ENCODE data around the gene GBF1.
"Not testable (repeated sequence)": the region's sequence is repeated elsewhere in the genome, so short reads cannot be mapped to it uniquely, and the experiment has no call there.

Gene GBF1

DNA sequence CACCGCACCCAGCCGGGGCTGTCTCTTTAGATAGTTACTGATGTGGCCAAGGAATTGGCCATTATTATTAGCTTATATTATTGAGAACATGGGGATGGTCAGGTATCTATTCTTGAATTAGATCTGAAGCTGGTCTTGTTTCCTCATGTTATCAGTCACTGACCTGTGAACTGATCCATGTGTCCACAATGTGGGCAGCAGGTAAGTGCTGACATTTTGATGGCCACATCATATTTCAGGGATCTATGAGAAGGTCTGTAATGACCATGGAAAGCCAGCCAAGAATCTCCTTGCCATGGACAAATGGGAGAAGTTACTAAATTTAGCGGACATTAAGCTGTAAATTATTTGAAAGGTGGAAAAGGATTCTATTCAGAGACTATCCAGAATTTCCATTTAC lies 61.4 kb downstream of the GBF1 start:
- CTCF ChIA-PET = interaction anchor here (0.7 to 1.2 kb wide), 5 partner anchors 20 to 75 kb away, joined by 3 to 4 read pairs (median 3); no protein-coding TSS in a partner anchor
- H3K27me3 ChIP-seq (replicated peaks in 2 of 5; ENCODE audit: control insufficient read depth in 4 of 5, insufficient read depth in 5 of 5, low read length in 4 of 5) = no peaks in the 10 kb centered on the region
- H3K4me3 ChIP-seq (ENCODE audit: control insufficient read depth in 1 of 7, extremely low read depth in 1 of 7, insufficient read depth in 4 of 7, low read depth in 2 of 7, low read length in 6 of 7) = no peak overlapping the region
- no peaks in the 10 kb centered on the region for H3K9me3 ChIP-seq (ENCODE audit: control extremely low read depth in 1 of 5, control insufficient read depth in 4 of 5, insufficient read depth in 2 of 5, low read depth in 1 of 5, low read length in 4 of 5)
- DNase-seq = no peak
- H3K27ac ChIP-seq (ENCODE audit: insufficient read depth in 1 of 2, low read depth in 1 of 2, low read length in 2 of 2, poor library complexity in 1 of 2, severe bottlenecking in 2 of 2) = no peak overlapping the region
- H3K36me3 ChIP-seq (ENCODE audit: control insufficient read depth in 4 of 4, insufficient read depth in 4 of 4, low read length in 3 of 4) = peaks cover 0 to 5% (median 2%) of the 10 kb centered on the region in 4 experiments
- WGBS (ENCODE audit: insufficient coverage) = no CpG with 5 or more reads among the region's 3 CpGs
- POLR2A ChIA-PET = no interaction called here
- peaks cover 3 to 18% (median 7%) of the 10 kb centered on the region in 4 experiments for H3K4me1 ChIP-seq (ENCODE audit: control extremely low read depth in 1 of 4, control insufficient read depth in 4 of 4, insufficient read depth in 4 of 4, low read length in 3 of 4)

DNA sequence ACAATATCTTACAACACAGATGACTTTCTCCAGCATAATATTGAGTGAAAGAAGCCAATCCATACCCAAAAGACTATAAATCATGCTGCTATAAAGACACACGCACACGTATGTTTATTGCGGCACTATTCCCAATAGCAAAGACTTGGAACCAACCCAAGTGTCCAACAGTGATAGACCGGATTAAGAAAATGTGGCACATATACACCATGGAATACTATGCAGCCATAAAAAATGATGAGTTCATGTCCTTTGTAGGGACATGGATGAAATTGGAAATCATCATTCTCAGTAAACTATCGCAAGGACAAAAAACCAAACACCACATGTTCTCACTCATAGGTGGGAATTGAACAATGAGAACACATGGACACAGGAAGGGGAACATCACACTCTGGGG lies 63.0 kb downstream of the GBF1 start:
- DNase-seq; H3K9me3 ChIP-seq (ENCODE audit: control extremely low read depth in 1 of 5, control insufficient read depth in 4 of 5, insufficient read depth in 2 of 5, low read depth in 1 of 5, low read length in 4 of 5); H3K27me3 ChIP-seq (replicated peaks in 2 of 5; ENCODE audit: control insufficient read depth in 4 of 5, insufficient read depth in 5 of 5, low read length in 4 of 5); H3K4me3 ChIP-seq (ENCODE audit: control insufficient read depth in 1 of 7, extremely low read depth in 1 of 7, insufficient read depth in 4 of 7, low read depth in 2 of 7, low read length in 6 of 7); H3K27ac ChIP-seq (ENCODE audit: insufficient read depth in 1 of 2, low read depth in 1 of 2, low read length in 2 of 2, poor library complexity in 1 of 2, severe bottlenecking in 2 of 2); H3K36me3 ChIP-seq (ENCODE audit: control insufficient read depth in 4 of 4, insufficient read depth in 4 of 4, low read length in 3 of 4): not testable (repeated sequence)
- peaks cover 4 to 30% (median 10%) of the 10 kb centered on the region in 4 experiments for H3K4me1 ChIP-seq (ENCODE audit: control extremely low read depth in 1 of 4, control insufficient read depth in 4 of 4, insufficient read depth in 4 of 4, low read length in 3 of 4)
- ChIA-PET POLR2A (interaction anchor here (0.5 kb wide), 1 partner anchor 701 kb away, joined by 4 read pairs; no protein-coding TSS in a partner anchor), CTCF (interaction anchor here (1.4 kb wide), 1 partner anchor 9 kb away, joined by 3 read pairs; no protein-coding TSS in a partner anchor)
- no CpG with 5 or more reads among the region's 5 CpGs for WGBS (ENCODE audit: insufficient coverage)

- ChIA-PET POLR2A (interaction anchor here (0.6 kb wide), 1 partner anchor 62 kb away, joined by 3 read pairs; no protein-coding TSS in a partner anchor), CTCF (interaction anchor here (0.6 to 1.9 kb wide), 5 partner anchors 8 to 80 kb away, joined by 3 to 6 read pairs (median 3); no protein-coding TSS in a partner anchor)
- H3K27ac ChIP-seq (ENCODE audit: insufficient read depth in 1 of 2, low read depth in 1 of 2, low read length in 2 of 2, poor library complexity in 1 of 2, severe bottlenecking in 2 of 2) = no peak overlapping the region
- H3K36me3 ChIP-seq (ENCODE audit: control insufficient read depth in 4 of 4, insufficient read depth in 4 of 4, low read length in 3 of 4) = peaks cover 0 to 5% (median 2%) of the 10 kb centered on the region in 4 experiments
- H3K27me3 ChIP-seq (replicated peaks in 2 of 5; ENCODE audit: control insufficient read depth in 4 of 5, insufficient read depth in 5 of 5, low read length in 4 of 5) = no peaks in the 10 kb centered on the region
- no peak overlapping the region for H3K4me3 ChIP-seq (ENCODE audit: control insufficient read depth in 1 of 7, extremely low read depth in 1 of 7, insufficient read depth in 4 of 7, low read depth in 2 of 7, low read length in 6 of 7)
- 86% methylated on average over 1 of the region's 1 CpG for WGBS (ENCODE audit: insufficient coverage)
- peaks cover 4 to 33% (median 11%) of the 10 kb centered on the region in 4 experiments for H3K4me1 ChIP-seq (ENCODE audit: control extremely low read depth in 1 of 4, control insufficient read depth in 4 of 4, insufficient read depth in 4 of 4, low read length in 3 of 4)
- DNase-seq = no peak
- H3K9me3 ChIP-seq (ENCODE audit: control extremely low read depth in 1 of 5, control insufficient read depth in 4 of 5, insufficient read depth in 2 of 5, low read depth in 1 of 5, low read length in 4 of 5) = no peaks in the 10 kb centered on the region
These were observed 63.9 kb downstream of the GBF1 start for GRCh38 chr10:102309236-102309635.

GRCh38 chr10:102309916-102310315 lies 64.6 kb downstream of the GBF1 start:
- peaks cover 0 to 5% (median 2%) of the 10 kb centered on the region in 4 experiments for H3K36me3 ChIP-seq (ENCODE audit: control insufficient read depth in 4 of 4, insufficient read depth in 4 of 4, low read length in 3 of 4)
- H3K4me1 ChIP-seq (ENCODE audit: control extremely low read depth in 1 of 4, control insufficient read depth in 4 of 4, insufficient read depth in 4 of 4, low read length in 3 of 4) = peaks cover 4 to 33% (median 11%) of the 10 kb centered on the region in 4 experiments
- ChIA-PET CTCF (interaction anchor here (1.0 to 1.9 kb wide), 3 partner anchors 9 to 42 kb away, joined by 3 to 6 read pairs (median 5); no protein-coding TSS in a partner anchor), POLR2A (no interaction called here)
- H3K27ac ChIP-seq (ENCODE audit: insufficient read depth in 1 of 2, low read depth in 1 of 2, low read length in 2 of 2, poor library complexity in 1 of 2, severe bottlenecking in 2 of 2) = no peak overlapping the region
- H3K4me3 ChIP-seq (ENCODE audit: control insufficient read depth in 1 of 7, extremely low read depth in 1 of 7, insufficient read depth in 4 of 7, low read depth in 2 of 7, low read length in 6 of 7) = no peak overlapping the region
- H3K9me3 ChIP-seq (ENCODE audit: control extremely low read depth in 1 of 5, control insufficient read depth in 4 of 5, insufficient read depth in 2 of 5, low read depth in 1 of 5, low read length in 4 of 5) = no peaks in the 10 kb centered on the region
- H3K27me3 ChIP-seq (replicated peaks in 2 of 5; ENCODE audit: control insufficient read depth in 4 of 5, insufficient read depth in 5 of 5, low read length in 4 of 5) = no peaks in the 10 kb centered on the region
- WGBS (ENCODE audit: insufficient coverage) = 100% methylated on average over 3 of the region's 3 CpGs
- no peak for DNase-seq

GRCh38 chr10:102310361-102311024 lies 65.2 kb downstream of the GBF1 start:
- ChIA-PET POLR2A (no interaction called here), CTCF (interaction anchor here (1.1 to 4.2 kb wide), 4 partner anchors 9 to 41 kb away, joined by 4 to 18 read pairs (median 6); no protein-coding TSS in a partner anchor)
- no peak for DNase-seq
- H3K4me3 ChIP-seq (ENCODE audit: control insufficient read depth in 1 of 7, extremely low read depth in 1 of 7, insufficient read depth in 4 of 7, low read depth in 2 of 7, low read length in 6 of 7) = no peak overlapping the region
- H3K27me3 ChIP-seq (replicated peaks in 2 of 5; ENCODE audit: control insufficient read depth in 4 of 5, insufficient read depth in 5 of 5, low read length in 4 of 5) = no peaks in the 10 kb centered on the region
- H3K27ac ChIP-seq (ENCODE audit: insufficient read depth in 1 of 2, low read depth in 1 of 2, low read length in 2 of 2, poor library complexity in 1 of 2, severe bottlenecking in 2 of 2) = no peak overlapping the region
- no peaks in the 10 kb centered on the region for H3K9me3 ChIP-seq (ENCODE audit: control extremely low read depth in 1 of 5, control insufficient read depth in 4 of 5, insufficient read depth in 2 of 5, low read depth in 1 of 5, low read length in 4 of 5)
- 100% methylated on average over 2 of the region's 4 CpGs for WGBS (ENCODE audit: insufficient coverage)
- H3K36me3 ChIP-seq (ENCODE audit: control insufficient read depth in 4 of 4, insufficient read depth in 4 of 4, low read length in 3 of 4) = peaks cover 0 to 5% (median 2%) of the 10 kb centered on the region in 4 experiments
- H3K4me1 ChIP-seq (ENCODE audit: control extremely low read depth in 1 of 4, control insufficient read depth in 4 of 4, insufficient read depth in 4 of 4, low read length in 3 of 4) = peaks cover 4 to 33% (median 11%) of the 10 kb centered on the region in 4 experiments

DNA sequence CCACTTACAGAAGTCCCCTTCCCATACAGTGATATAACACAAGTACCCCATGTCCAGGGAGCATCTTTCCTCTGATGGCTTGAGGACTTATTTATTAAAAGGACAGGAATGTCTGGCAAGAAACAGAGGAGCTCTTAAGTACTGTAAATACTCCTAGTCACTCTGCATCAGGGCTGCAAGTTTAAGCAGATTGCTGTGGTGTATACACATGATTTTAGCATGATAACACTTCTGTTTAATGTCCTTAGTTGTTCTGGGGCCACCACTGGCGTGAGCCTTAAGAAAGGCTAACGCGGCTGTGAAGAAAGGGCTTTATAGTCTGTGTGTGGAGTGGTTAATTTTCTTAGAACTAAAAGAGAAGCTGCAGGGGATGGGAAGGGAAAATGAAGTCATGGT lies 65.7 kb downstream of the GBF1 start:
- peaks cover 4 to 28% (median 11%) of the 10 kb centered on the region in 4 experiments for H3K4me1 ChIP-seq (ENCODE audit: control extremely low read depth in 1 of 4, control insufficient read depth in 4 of 4, insufficient read depth in 4 of 4, low read length in 3 of 4)
- H3K27me3 ChIP-seq (replicated peaks in 2 of 5; ENCODE audit: control insufficient read depth in 4 of 5, insufficient read depth in 5 of 5, low read length in 4 of 5) = no peaks in the 10 kb centered on the region
- peaks cover 0 to 5% (median 2%) of the 10 kb centered on the region in 4 experiments for H3K36me3 ChIP-seq (ENCODE audit: control insufficient read depth in 4 of 4, insufficient read depth in 4 of 4, low read length in 3 of 4)
- no peak overlapping the region for H3K27ac ChIP-seq (ENCODE audit: insufficient read depth in 1 of 2, low read depth in 1 of 2, low read length in 2 of 2, poor library complexity in 1 of 2, severe bottlenecking in 2 of 2)
- WGBS (ENCODE audit: insufficient coverage) = 100% methylated on average over 2 of the region's 3 CpGs
- no peak for DNase-seq
- ChIA-PET CTCF (interaction anchor here (1.1 to 4.2 kb wide), 4 partner anchors 31 to 67 kb away, joined by 3 to 18 read pairs (median 4); partner anchors contain the start of gene GBF1), POLR2A (no interaction called here)
- H3K4me3 ChIP-seq (ENCODE audit: control insufficient read depth in 1 of 7, extremely low read depth in 1 of 7, insufficient read depth in 4 of 7, low read depth in 2 of 7, low read length in 6 of 7) = no peak overlapping the region
- no peaks in the 10 kb centered on the region for H3K9me3 ChIP-seq (ENCODE audit: control extremely low read depth in 1 of 5, control insufficient read depth in 4 of 5, insufficient read depth in 2 of 5, low read depth in 1 of 5, low read length in 4 of 5)

DNA sequence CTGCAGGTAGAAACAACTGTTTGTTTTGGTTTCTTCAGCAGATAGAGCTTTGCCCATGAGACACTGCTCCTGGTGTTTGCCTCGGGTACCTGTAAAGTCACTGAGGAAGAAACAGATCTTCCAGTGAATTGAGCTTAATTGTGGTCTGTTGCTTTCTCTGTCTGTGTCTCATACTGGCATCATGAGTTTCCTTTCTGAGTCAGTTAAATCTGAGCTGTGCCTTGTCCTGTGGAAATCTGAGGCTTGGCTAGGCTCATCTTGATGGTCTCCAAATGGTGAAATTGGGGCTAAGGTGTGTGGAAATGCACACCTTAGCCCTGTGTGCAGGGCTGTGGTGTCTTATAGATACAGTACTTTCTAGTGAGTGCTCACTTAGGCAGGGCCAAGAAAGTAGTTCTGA lies 67.4 kb downstream of the GBF1 start:
- WGBS (ENCODE audit: insufficient coverage) = 60% methylated on average over 1 of the region's 1 CpG
- ChIA-PET POLR2A (interaction anchor here (0.5 kb wide), 1 partner anchor 36 kb away, joined by 3 read pairs; no protein-coding TSS in a partner anchor), CTCF (interaction anchor here (1.0 to 4.2 kb wide), 8 partner anchors 29 to 85 kb away, joined by 3 to 18 read pairs (median 6); partner anchors contain the start of gene PITX3)
- Histone ChIP-seq H3K27me3 (replicated peaks in 2 of 5; ENCODE audit: control insufficient read depth in 4 of 5, insufficient read depth in 5 of 5, low read length in 4 of 5) (no peaks in the 10 kb centered on the region), H3K27ac (ENCODE audit: insufficient read depth in 1 of 2, low read depth in 1 of 2, low read length in 2 of 2, poor library complexity in 1 of 2, severe bottlenecking in 2 of 2) (no peak overlapping the region), H3K9me3 (ENCODE audit: control extremely low read depth in 1 of 5, control insufficient read depth in 4 of 5, insufficient read depth in 2 of 5, low read depth in 1 of 5, low read length in 4 of 5) (no peaks in the 10 kb centered on the region), H3K4me1 (ENCODE audit: control extremely low read depth in 1 of 4, control insufficient read depth in 4 of 4, insufficient read depth in 4 of 4, low read length in 3 of 4) (peaks cover 4 to 20% (median 10%) of the 10 kb centered on the region in 4 experiments), H3K4me3 (ENCODE audit: control insufficient read depth in 1 of 7, extremely low read depth in 1 of 7, insufficient read depth in 4 of 7, low read depth in 2 of 7, low read length in 6 of 7) (no peak overlapping the region), H3K36me3 (ENCODE audit: control insufficient read depth in 4 of 4, insufficient read depth in 4 of 4, low read length in 3 of 4) (peaks cover 0 to 4% (median 1%) of the 10 kb centered on the region in 4 experiments)
- no peak for DNase-seq
